ENCODE data around the gene ZNF420.
A peak's percentile ranks its signal among the peaks of the same experiment; 100 is the strongest.

ZNF420 gene

DNA sequence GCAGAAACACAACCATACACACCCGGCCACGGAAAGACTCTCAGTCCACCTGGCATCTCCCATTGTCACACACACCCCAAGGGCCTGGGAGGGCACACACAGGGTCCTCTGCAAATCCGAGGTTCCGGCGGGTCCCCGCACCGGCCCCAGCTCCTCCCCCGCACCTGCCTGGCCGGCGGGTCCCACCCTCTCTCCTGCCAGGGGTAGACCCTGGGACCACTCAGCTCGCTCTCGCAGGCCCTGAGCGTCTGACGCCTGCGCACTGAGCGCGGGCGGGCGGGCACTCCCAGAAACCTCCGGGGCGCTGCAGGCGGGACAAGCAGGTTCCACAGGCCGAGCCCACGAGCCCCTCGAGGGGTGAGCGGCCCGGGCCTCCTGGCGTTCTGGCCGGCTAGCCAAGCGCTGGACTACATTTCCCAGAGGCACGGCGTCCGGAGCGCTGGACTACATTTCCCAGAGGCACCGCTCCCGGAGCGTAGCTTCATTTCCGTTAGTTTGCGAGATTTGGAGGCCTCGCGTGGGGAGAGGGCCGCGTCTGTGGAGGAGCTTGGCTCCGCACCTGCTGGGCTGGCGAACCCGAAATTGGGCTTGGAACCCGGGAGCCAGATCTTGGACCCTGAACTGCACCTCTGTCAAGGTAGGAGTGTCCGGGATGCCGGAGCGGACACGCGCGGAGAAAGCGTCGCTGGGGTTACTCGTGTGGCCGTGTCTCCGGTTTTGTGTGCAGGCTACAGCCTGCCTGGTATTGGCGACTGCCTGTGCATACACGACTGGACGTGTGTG, at the start of gene ZNF420:
Gene ZNF420, plus strand, starts transcription at position 500 of the 783 bp plus-strand sequence. CDS start 10,686 bp downstream, outside the sequence.
- peak within 1 kb of the TSS; percentile 68 for H3K4me3 ChIP-seq (ENCODE audit: insufficient read depth, low read length, poor library complexity, severe bottlenecking)
- H3K9me3 ChIP-seq (ENCODE audit: insufficient read depth, low read length): peaks cover 4% of the 10 kb centered on the region; the same call in 1 of the 2 replicates
- H4K20me1 ChIP-seq (ENCODE audit: low read depth, low read length): no peaks in the 10 kb centered on the region
- H3K27ac ChIP-seq (ENCODE audit: low read depth, low read length): peak within 1 kb of the TSS; percentile 45
- peak within 1 kb of the TSS; percentile 67 for H3K4me2 ChIP-seq (ENCODE audit: low read depth, low read length, poor library complexity, severe bottlenecking)
- peak within 1 kb of the TSS; percentile 42 for H2AFZ ChIP-seq (ENCODE audit: low read depth, low read length, severe bottlenecking)
- H3K9me2 ChIP-seq (replicated peaks; ENCODE audit: insufficient read depth, low read length): no peaks in the 10 kb centered on the region
- peaks cover 35% of the 10 kb centered on the region for H3K79me2 ChIP-seq (ENCODE audit: insufficient read depth, low read length)
- H3F3A ChIP-seq (ENCODE audit: insufficient read depth): no peaks in the 10 kb centered on the region; the same call in 1 of the 2 replicates
- no peak for TF ChIP-seq EZH2phosphoT487 (conservative IDR thresholded peaks at IDR 0.05; ENCODE audit: low read length)
- no peak for TF ChIP-seq CTCF (IDR thresholded peaks at IDR 0.05; ENCODE audit: insufficient read depth, low read length, poor library complexity, severe bottlenecking)
- peak within 1 kb of the TSS; percentile 67 for H3K9ac ChIP-seq (ENCODE audit: low read length)
- H3K36me3 ChIP-seq (ENCODE audit: low read length): peaks cover 10% of the 10 kb centered on the region
- no peaks in the 10 kb centered on the region for H3K27me3 ChIP-seq (ENCODE audit: low read length)

DNA sequence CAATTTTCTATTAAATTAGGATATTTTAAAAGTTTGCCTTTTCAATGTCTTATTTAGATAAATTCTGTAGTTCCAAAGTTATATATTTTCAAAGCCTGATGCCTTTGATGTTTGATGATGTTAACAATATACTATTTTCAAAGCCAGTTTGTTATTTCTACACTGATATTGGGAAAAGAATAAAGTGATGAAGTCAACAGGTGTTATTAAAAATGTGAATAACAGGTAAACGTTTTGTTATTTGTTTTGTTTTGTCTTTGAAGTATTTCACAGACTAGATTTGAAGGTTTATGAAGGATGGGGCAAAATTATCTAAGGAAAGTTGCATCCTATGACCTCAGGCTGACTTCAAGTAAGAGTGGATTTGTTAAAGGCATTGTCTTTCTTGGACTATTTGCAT, 33.1 kb upstream of the ZNF420 start:
- no peak overlapping the region for H3K27ac ChIP-seq (ENCODE audit: low read depth, low read length)
- no peaks in the 10 kb centered on the region for H3K36me3 ChIP-seq (ENCODE audit: low read length)
- H4K20me1 ChIP-seq (ENCODE audit: low read depth, low read length): no peaks in the 10 kb centered on the region
- H3K79me2 ChIP-seq (ENCODE audit: insufficient read depth, low read length): no peaks in the 10 kb centered on the region
- H3K4me3 ChIP-seq (ENCODE audit: insufficient read depth, low read length, poor library complexity, severe bottlenecking): no peak overlapping the region
- no peaks in the 10 kb centered on the region for H3K9me3 ChIP-seq (ENCODE audit: insufficient read depth, low read length)
- H3F3A ChIP-seq (ENCODE audit: insufficient read depth): no peaks in the 10 kb centered on the region
- no peak overlapping the region for H3K9ac ChIP-seq (ENCODE audit: low read length)
- no peak for TF ChIP-seq EZH2phosphoT487 (conservative IDR thresholded peaks at IDR 0.05; ENCODE audit: low read length)
- no peak for TF ChIP-seq CTCF (IDR thresholded peaks at IDR 0.05; ENCODE audit: insufficient read depth, low read length, poor library complexity, severe bottlenecking)
- no peak overlapping the region for H3K4me2 ChIP-seq (ENCODE audit: low read depth, low read length, poor library complexity, severe bottlenecking)
- no peak overlapping the region for H2AFZ ChIP-seq (ENCODE audit: low read depth, low read length, severe bottlenecking)
- no peaks in the 10 kb centered on the region for H3K9me2 ChIP-seq (replicated peaks; ENCODE audit: insufficient read depth, low read length)
- no peaks in the 10 kb centered on the region for H3K27me3 ChIP-seq (ENCODE audit: low read length)

GRCh38 chr19:37055330-37055729, 22.9 kb upstream of the ZNF420 start:
- TF ChIP-seq CTCF (IDR thresholded peaks at IDR 0.05; ENCODE audit: insufficient read depth, low read length, poor library complexity, severe bottlenecking) (no peak), EZH2phosphoT487 (conservative IDR thresholded peaks at IDR 0.05; ENCODE audit: low read length) (no peak)
- H3K4me2 ChIP-seq (ENCODE audit: low read depth, low read length, poor library complexity, severe bottlenecking): no peak overlapping the region
- H3K9me2 ChIP-seq (replicated peaks; ENCODE audit: insufficient read depth, low read length): no peaks in the 10 kb centered on the region
- no peaks in the 10 kb centered on the region for H4K20me1 ChIP-seq (ENCODE audit: low read depth, low read length)
- H3K27ac ChIP-seq (ENCODE audit: low read depth, low read length): no peak overlapping the region
- H3K9me3 ChIP-seq (ENCODE audit: insufficient read depth, low read length): no peaks in the 10 kb centered on the region
- H2AFZ ChIP-seq (ENCODE audit: low read depth, low read length, severe bottlenecking): no peak overlapping the region
- no peaks in the 10 kb centered on the region for H3K79me2 ChIP-seq (ENCODE audit: insufficient read depth, low read length)
- H3K4me3 ChIP-seq (ENCODE audit: insufficient read depth, low read length, poor library complexity, severe bottlenecking): no peak overlapping the region
- H3F3A ChIP-seq (ENCODE audit: insufficient read depth): no peaks in the 10 kb centered on the region
- H3K36me3 ChIP-seq (ENCODE audit: low read length): no peaks in the 10 kb centered on the region
- no peaks in the 10 kb centered on the region for H3K27me3 ChIP-seq (ENCODE audit: low read length)
- no peak overlapping the region for H3K9ac ChIP-seq (ENCODE audit: low read length)
